GM13976 (cell line): ENCODE results near the gene SPATA20.

Experiments
- DNase-seq: peaks from one replicate; pipeline ENCODE4 v3.0.0; 2012; ENCODE audit warnings: low spot score
- CTCF ChIP-seq: IDR thresholded peaks from 2 replicates; pipeline ENCODE4 v1.5.1; 2012; ENCODE audit warnings: borderline replicate concordance, mild to moderate bottlenecking; ENCODE audit not compliant: insufficient read depth; ENCODE audit errors: extremely low read depth, missing control alignments, control extremely low read depth
- in situ Hi-C: fragments of 300-500 bp; cut with MboI; formaldehyde crosslinking; loops from one replicate; pipeline ENCODE4 v1.12.0; 2022; ENCODE audit warnings: low sequenced_read_pairs, mixed read lengths, inconsistent platforms; ENCODE audit not compliant: unreplicated experiment

Gene SPATA20

GRCh38 chr17:50556803-50557202 is 9.8 kb downstream of the SPATA20 start:
- no peak for DNase-seq
- TF ChIP-seq CTCF, result no peak
- in situ Hi-C loops, result loop anchor here (10.0 kb wide), 1 partner anchor 58 kb away; no protein-coding TSS in a partner anchor

- no peak for TF ChIP-seq CTCF
- no peak for DNase-seq
- in situ Hi-C loops, result loop anchor here (10.0 kb wide), 1 partner anchor 57 kb away; no protein-coding TSS in a partner anchor
These were observed 10.7 kb downstream of the SPATA20 start for GRCh38 chr17:50557630-50558029.

- TF ChIP-seq CTCF, result no peak
- no peak for DNase-seq
- in situ Hi-C loops, result loop anchor here (10.0 kb wide), 1 partner anchor 57 kb away; no protein-coding TSS in a partner anchor
These were observed 11.1 kb downstream of the SPATA20 start for GRCh38 chr17:50558091-50558490.

GRCh38 chr17:50558581-50558940 is 11.6 kb downstream of the SPATA20 start:
- no peak for TF ChIP-seq CTCF
- in situ Hi-C loops, result loop anchor here (10.0 kb wide), 1 partner anchor 56 kb away; no protein-coding TSS in a partner anchor
- no peak for DNase-seq

- DNase-seq, result no peak
- in situ Hi-C loops, result loop anchor here (10.0 kb wide), 1 partner anchor 56 kb away; no protein-coding TSS in a partner anchor
- no peak for TF ChIP-seq CTCF
These were observed 12.1 kb downstream of the SPATA20 start for GRCh38 chr17:50558941-50559614.

GRCh38 chr17:50559674-50560184 is 12.8 kb downstream of the SPATA20 start:
- no peak for TF ChIP-seq CTCF
- in situ Hi-C loops, result loop anchor here (10.0 kb wide), 1 partner anchor 55 kb away; no protein-coding TSS in a partner anchor
- peak; percentile 66 for DNase-seq
